LHCN-M2 (cell line): ENCODE measurements around the gene GP2. TPM values are rescaled to one million over a fixed set of nuclear protein-coding genes. Genes with fewer than 3 reads are reported as not detected.
A peak's percentile ranks its signal among the peaks of the same experiment; 100 is the strongest.

Experiments
- DNase-seq: peaks from one replicate; pipeline ENCODE4 v3.0.0-alpha.2; 2012; ENCODE audit warnings: low read depth
- polyA plus RNA-seq: library from polyadenylated mRNA; unstranded; fragments of >200 nt; gene quantifications from one replicate; pipeline ENCODE4 v1.2.1, GENCODE V29; 2012; ENCODE audit warnings: missing spikeins
- total RNA-seq: library from RNA; depleted of rRNA; stranded (reverse); fragments of >200 nt; gene quantifications from 2 replicates; pipeline ENCODE4 v1.2.3, GENCODE V29; 2014; rRNA removed

GP2 gene
- total RNA-seq, result not detected in 2 replicates
- polyA plus RNA-seq, result not detected

DNA sequence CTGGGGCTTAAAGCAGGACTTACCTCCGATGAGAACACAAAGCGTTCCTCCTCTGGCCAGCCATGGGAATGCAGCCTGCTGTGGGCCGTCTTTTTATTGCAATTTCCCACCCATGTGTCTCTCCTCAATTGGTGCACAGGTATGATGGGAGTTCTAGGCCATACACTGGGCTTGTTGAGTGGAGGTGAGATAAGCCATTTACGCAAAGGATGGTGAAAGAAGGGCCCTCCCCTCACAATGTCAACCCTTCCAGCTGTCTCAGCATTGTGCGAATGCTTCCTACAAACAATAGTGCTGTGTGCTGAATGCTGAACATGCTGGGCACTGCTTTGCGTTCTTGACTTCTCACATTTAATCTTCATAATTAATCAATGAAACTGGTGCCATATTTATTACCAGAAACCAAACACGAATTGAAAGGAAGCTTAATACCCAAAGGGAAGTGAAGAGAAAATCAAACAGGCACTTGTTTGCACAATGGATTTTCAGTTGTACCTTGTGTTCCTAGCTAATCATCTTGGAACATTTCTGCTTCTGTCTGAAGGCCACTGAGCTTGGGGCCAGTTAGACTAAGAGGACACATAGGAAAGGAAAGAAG lies at the start of gene GP2:
GP2 (minus strand) TSS at position 70 of the 598 bp plus-strand sequence. CDS start 1,082 bp downstream, outside the sequence.
- no peak for DNase-seq

DNA sequence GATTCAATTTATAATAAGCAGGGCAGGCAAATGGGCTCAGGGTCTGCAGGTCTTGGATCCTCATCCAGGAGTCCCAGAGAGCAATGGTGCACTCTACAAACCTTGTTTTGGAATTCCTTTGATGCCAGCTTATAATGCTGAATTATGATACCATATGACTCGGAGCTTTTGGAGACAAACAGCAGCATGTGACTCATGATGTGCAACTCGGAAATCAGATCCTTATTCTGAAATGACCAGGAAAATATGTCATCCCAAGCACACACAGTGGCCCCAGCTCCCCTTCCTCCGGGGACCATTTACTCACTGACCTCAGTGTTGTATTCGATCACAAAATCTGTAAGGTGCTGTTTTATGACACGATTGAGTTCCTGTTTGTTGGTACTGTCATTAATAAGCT lies 45.4 kb upstream of the GP2 start:
- peak; percentile 20 for DNase-seq

DNA sequence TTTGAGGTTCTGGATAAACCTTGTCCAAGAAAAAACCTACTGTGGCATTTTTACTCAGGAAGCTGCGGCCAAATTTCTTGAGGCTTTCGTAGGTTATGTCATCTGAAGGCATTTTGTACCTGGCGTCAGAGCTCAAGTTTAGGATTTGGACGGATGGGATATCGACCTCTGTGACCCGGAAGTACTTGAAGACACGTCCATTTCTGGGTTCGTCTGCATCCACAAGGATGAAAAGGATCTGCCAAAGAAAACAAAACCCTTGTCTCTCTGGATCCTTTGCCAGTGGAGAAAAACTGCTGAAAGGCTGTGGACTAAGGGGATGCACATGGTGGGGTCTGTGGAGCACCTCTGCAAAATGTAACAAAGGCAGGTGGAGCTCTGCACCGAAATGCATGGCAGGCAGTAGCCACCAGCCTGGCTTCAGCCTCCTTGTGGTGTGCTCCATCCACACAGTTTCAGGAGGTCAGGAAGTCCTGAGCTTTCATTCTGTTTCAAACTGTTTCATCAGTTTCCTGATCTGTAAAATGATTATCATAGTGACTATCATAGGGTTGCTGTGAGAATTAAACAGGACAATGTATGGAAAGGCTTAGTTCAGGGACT lies 42.2 kb upstream of the GP2 start:
- DNase-seq, result no peak

DNA sequence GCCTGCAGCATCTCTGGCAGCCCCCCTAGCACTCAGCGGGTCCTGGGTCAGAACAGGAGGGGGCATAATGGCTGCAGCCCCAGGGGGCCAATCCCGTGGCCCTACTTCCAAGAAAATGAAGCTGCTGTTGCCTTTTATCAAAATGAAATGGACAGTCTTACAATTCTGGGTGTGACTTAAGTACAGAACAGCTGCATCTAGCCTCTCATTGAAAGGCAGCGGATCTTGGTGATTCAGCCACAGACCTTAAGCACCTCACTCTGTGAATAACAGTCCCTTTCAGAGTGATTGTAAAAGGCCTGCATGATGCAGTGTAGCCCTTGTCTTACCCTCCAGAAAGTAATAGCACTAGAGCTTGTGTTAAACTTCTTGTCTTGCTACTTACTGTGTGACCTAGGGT lies 36.7 kb upstream of the GP2 start:
- DNase-seq, result peak; percentile 24

DNA sequence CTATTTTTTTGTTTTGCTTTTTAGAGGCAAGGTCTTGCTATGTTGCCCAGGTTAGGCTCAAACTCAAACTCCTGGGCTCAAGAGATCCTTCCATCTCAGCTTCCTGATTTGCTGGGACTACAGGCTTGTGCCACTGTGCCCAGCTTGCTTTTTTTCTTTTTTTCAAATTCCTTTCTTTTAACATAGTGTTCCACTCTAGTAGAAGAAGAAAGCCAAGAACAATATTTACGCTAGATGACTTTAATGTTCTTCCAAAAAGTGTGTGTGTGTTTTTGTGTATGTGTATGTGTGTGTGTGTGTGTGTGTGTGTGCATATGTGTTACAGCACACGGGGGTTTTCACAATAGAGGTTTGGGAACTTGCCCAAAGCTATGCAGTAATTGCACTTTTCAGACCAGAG lies 35.9 kb upstream of the GP2 start:
- DNase-seq, result no peak

GRCh38 chr16:20359997-20360396 lies 32.7 kb upstream of the GP2 start:
- peak; percentile 4 for DNase-seq

DNA sequence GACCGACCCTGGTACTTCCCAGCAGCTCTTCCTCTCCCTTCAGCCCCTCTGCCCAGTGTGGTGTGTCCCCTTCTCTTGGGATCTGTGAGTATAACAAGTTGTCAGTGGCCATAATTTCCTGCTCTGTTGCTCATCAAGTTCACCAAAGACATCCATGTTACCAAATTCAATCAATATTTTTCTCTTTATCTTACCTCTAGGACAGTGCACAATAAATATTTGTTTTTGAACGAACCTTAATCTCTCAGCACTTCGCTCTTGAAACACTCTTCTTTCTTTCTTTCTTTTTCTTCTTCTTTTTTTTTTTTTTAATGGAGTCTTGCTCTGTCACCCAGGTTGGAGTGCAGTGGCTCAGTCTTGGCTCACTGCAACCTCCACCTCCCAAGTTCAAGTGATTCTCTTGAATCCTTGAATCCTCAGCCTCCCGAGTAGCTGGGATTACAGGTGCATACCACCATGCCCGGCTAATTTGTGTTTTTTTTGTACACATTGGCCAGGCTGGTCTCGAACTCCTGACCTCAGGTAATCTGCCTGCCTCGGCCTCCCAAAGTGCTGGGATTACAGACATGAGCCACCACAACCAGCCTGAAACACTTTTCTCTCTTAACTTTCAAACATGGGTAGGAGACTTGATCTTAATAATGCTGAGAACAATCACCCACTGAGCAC lies 27.9 kb upstream of the GP2 start:
- no peak for DNase-seq

DNA sequence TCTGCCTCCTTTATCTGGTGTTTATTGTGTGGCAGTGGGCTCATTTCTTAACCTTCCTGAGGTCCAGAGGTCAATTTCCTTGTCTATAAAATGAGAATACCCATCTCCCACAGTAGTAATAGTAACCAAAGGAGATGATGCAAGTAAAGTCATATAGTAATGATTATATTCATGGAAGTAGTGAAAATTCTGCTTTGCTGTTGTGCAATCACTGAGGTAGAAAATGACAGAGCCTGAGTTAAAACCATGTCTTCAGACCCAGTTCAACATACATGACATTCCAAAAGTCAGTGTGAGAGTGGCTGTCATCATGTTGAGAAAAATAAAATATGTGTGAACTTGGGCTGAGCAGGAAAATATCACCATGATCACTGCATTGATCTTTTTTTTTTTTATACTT lies 26.1 kb upstream of the GP2 start:
- DNase-seq, result no peak

- DNase-seq, result no peak
Observed at GRCh38 chr16:20352615-20353014, 25.3 kb upstream of the GP2 start, which contains the start of gene UMOD. UMOD (minus strand) TSS chr16:20352715; CDS start chr16:20350737, 1,978 bp downstream.

GRCh38 chr16:20349615-20350014 lies 22.3 kb upstream of the GP2 start:
- DNase-seq, result no peak

- DNase-seq, result no peak
Observed at GRCh38 chr16:20348365-20349185, 21.3 kb upstream of the GP2 start.

DNA sequence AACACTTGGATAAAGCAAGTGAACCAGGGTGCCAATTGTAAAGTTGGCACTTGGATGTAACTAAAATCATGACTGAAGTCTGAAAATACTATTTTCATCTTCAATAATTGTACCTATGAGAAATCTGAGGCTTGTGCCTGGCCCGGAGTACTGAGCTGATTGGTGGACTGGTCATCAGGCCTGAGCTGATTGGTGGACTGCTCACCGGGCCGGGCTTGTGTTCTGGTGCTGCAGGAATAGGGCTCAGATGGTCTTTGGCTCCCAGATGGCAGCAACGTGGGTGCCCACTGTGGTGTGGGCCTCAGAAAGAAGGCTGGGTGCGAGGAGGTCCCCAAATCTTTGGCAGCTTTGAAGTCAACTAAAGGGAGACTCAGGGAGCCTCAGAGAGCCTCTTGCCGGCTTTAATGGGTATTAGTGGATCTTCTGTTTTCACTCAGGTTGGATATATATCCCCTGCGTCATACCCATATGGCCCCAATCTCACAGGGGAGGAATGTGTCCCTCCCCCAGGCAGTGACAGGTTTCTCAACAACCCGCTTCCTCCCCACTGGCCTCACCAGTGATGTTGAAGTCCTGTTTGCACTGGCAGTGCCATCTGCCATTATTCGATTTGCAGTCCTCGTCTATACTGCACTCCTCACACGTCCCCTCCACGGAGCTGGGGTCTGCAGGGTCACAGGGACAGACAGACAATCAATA lies 20.5 kb upstream of the GP2 start:
- DNase-seq, result no peak

DNA sequence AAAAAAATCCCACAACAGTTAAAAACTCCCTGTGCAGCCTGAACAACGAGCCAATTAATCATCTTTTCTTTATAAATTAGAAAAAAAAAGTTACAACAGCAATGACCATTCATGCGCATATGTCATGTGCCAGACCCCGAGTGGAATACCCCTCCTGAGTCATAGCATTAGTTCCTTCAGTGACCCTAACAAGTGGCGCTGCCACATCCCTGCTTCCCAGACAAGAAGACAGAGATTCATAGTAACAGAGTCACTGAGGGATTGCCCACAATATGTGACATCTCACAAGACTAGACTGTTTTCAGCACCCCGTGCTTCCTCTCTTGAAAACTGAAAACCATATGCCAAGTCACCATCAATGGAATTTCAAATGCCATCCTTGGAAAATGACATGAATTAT lies 17.3 kb upstream of the GP2 start:
- no peak for DNase-seq

GRCh38 chr16:20339744-20340143 lies 12.4 kb upstream of the GP2 start:
- DNase-seq, result no peak

DNA sequence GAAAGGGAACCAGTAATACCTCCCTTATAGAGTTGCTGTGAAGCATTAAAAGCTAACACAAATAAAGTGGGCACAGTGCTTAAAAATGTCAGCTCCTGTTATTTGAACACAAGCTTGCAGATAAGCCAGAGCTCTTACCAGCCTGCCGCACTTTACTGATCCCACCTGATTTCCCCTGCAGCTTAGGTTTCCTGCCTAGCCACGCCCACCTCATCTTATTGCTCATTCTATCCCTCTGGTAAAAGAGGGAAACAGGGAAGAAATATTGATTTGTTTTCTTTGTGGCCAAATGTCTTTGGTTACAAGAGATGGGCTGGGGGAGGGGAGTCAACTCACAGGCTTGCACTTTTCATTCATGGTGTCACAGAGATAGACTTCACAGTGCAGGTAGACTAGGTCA lies 9.6 kb upstream of the GP2 start:
- no peak for DNase-seq

DNA sequence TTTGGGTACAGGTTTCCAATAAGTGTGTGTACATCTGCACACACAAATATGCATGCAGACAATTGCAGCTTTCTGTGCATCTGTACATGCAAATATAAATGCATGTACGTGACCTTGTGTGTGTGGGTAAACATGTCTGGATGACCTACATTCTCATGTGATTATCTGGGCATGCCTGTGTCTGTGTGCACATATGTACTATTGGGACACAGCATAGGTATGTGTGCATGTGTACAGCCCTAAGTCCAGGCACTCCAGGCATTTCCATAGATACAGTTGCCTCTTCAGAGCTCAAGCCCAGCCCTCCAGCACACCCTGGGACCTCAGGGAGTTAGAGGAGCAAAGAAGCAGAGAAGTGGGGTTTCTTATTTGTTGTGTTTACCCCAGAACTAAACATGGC lies 7.1 kb upstream of the GP2 start:
- DNase-seq, result no peak

- DNase-seq, result no peak
Observed at GRCh38 chr16:20333120-20333519, 5.8 kb upstream of the GP2 start.

DNA sequence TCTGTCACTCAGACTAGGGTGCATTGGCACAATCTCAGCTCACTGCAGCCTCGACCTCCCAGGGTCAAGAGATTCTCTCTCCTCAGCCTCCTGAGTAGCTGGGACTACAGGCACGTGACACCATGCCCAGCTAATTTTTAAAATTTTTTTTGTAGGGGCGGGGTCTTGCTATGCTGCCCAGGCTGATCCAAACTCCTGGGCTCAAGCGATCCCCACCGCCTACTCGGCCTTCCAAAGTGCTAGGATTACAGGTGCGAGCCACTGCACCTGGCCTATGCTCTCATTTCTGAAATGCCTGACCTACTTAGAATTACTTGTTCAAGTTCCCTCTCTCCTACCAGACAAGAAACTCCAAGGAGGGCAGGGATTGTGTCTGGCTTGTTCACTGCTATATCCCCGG lies 5.1 kb upstream of the GP2 start:
- DNase-seq, result no peak

DNA sequence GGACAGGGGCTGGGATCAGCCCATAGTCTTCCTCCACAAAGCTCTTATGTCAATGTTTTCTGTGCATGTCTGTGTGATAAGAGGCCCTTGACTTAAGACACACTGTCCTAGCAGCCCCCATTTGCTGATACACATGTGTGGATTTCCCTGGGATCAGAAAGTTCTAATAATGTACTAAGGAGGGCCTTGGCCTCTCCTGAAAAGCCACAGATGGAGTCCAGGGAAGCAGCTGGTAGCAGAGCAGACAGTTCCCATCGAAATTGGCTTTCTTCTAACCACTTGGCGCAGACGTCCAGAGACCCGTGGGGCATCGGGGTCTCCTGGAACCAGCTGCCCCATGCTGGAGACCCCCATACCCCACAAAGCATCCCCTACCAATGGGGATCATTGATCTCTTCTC lies 4.3 kb upstream of the GP2 start:
- DNase-seq, result no peak

DNA sequence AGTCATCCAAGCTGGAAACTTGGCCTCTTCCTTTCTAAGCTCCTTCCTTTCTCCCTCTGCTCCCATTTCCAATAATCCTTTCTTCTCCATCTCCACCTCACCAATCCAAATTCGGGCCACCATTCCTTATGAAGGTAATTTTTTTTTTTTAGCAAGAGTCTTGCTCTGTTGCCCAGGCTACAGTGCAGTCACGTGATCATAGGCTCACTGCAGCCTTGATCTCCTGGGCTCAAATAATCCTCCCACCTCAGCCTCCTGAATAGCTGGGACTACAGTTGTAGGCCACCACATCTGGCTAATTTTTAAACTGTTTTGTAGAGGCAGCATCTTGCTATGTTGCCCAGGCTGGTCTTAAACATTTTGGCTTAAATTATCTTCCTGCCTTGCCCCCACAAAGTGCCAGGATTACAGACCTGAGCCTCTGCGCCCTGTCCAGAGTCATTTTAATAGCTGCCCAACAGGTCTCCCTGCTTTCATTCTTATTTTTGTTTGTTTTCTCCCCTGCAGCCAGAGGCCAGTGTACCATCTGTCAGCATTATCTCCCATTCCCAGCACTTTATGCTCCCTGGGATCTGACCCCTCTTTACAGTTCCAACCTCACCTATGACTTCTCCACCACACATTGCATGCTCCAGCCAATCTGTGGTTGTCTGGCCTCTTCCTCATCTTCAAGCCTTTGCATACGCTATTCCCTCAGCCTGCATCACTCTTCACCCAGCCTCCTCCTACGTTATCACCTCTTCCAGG lies 2.3 kb upstream of the GP2 start:
- DNase-seq, result no peak

DNA sequence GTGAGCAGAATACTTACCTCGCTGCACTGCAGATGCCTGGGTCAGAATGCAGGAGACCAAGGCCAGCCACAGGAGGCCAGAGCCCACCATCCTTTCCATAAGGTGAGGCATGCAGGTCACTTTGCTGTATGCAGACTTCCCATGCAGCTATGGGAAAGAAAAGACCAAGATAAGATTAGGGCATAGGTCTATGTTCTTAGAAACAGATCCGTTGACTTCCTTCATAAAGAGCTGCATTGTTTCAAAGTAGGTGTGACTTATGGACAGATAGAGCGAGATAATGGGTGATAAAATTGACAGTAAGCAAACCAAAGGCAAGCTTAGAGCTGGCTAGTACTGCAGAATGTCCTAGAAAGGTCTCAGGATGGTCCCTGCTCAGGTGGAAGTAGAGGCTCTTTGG lies 992 bp downstream of the GP2 start:
- DNase-seq, result no peak
